ENCODE data around the gene NELL1. TPM values are rescaled to one million over a fixed set of nuclear protein-coding genes. Genes with fewer than 3 reads are reported as not detected.

NELL1 gene
- total and polyA plus RNA-seq, 2 experiments from 2014 or later: 1.6 TPM; not detected in 1

DNA sequence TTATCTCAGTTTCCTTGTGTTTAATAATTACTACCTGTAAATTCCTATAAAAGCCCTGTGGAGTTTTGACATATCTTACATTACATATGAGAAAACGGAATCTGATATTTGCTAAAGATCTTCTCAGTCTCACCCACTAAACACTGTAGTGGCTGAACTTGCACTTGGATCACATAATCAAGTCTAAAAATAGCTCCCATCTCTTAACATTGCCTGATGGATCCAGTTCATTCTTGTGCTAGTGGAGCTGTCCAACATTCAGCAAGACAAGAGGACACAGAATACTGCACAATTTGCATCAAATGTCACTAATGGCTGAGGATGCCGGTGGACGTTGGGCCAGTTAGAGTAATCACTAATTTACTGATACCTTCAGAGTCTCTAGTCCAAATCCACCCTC lies 953.6 kb downstream of the NELL1 start:
- H3F3A ChIP-seq (replicated peaks; ENCODE audit: low read depth): no peaks in the 10 kb centered on the region
- TF ChIP-seq, protein P1, sequence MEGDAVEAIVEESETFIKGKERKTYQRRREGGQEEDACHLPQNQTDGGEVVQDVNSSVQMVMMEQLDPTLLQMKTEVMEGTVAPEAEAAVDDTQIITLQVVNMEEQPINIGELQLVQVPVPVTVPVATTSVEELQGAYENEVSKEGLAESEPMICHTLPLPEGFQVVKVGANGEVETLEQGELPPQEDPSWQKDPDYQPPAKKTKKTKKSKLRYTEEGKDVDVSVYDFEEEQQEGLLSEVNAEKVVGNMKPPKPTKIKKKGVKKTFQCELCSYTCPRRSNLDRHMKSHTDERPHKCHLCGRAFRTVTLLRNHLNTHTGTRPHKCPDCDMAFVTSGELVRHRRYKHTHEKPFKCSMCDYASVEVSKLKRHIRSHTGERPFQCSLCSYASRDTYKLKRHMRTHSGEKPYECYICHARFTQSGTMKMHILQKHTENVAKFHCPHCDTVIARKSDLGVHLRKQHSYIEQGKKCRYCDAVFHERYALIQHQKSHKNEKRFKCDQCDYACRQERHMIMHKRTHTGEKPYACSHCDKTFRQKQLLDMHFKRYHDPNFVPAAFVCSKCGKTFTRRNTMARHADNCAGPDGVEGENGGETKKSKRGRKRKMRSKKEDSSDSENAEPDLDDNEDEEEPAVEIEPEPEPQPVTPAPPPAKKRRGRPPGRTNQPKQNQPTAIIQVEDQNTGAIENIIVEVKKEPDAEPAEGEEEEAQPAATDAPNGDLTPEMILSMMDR (conservative IDR thresholded peaks at IDR 0.05; ENCODE audit: low read depth in 2 of 2): no peak
- no peak for TF ChIP-seq NANOG (IDR thresholded peaks at IDR 0.05; ENCODE audit: borderline replicate concordance)
- TF ChIP-seq, protein P2, sequence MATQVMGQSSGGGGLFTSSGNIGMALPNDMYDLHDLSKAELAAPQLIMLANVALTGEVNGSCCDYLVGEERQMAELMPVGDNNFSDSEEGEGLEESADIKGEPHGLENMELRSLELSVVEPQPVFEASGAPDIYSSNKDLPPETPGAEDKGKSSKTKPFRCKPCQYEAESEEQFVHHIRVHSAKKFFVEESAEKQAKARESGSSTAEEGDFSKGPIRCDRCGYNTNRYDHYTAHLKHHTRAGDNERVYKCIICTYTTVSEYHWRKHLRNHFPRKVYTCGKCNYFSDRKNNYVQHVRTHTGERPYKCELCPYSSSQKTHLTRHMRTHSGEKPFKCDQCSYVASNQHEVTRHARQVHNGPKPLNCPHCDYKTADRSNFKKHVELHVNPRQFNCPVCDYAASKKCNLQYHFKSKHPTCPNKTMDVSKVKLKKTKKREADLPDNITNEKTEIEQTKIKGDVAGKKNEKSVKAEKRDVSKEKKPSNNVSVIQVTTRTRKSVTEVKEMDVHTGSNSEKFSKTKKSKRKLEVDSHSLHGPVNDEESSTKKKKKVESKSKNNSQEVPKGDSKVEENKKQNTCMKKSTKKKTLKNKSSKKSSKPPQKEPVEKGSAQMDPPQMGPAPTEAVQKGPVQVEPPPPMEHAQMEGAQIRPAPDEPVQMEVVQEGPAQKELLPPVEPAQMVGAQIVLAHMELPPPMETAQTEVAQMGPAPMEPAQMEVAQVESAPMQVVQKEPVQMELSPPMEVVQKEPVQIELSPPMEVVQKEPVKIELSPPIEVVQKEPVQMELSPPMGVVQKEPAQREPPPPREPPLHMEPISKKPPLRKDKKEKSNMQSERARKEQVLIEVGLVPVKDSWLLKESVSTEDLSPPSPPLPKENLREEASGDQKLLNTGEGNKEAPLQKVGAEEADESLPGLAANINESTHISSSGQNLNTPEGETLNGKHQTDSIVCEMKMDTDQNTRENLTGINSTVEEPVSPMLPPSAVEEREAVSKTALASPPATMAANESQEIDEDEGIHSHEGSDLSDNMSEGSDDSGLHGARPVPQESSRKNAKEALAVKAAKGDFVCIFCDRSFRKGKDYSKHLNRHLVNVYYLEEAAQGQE (IDR thresholded peaks at IDR 0.05; ENCODE audit: unreplicated experiment): peak; percentile 57
- TF ChIP-seq STAT1 (IDR thresholded peaks at IDR 0.05; ENCODE audit: unreplicated experiment): no peak
- TF ChIP-seq JUNB (IDR thresholded peaks at IDR 0.05; ENCODE audit: unreplicated experiment): no peak
- peaks cover 17% of the 10 kb centered on the region; the same call in 1 of the 2 replicates for H3K9me2 ChIP-seq (ENCODE audit: insufficient read depth)
- no peak for ATAC-seq
- H3K9me3 Mint-ChIP-seq: no peaks in the 10 kb centered on the region; the same call in 2 of the 3 replicates
- H3K36me3 ChIP-seq (ENCODE audit: insufficient read depth): no peaks in the 10 kb centered on the region
- H4K20me1 ChIP-seq (replicated peaks; ENCODE audit: insufficient read depth): no peaks in the 10 kb centered on the region
- H3K36me3 Mint-ChIP-seq (ENCODE audit: low read depth): no peaks in the 10 kb centered on the region
- no peaks in the 10 kb centered on the region for H3K27me3 Mint-ChIP-seq (ENCODE audit: insufficient read depth, low read depth, poor library complexity)
- H3K27ac ChIP-seq (ENCODE audit: low read depth): no peak overlapping the region
- no peaks in the 10 kb centered on the region for H3K27me3 ChIP-seq (ENCODE audit: insufficient read depth)
- no peak overlapping the region for H3K4me2 ChIP-seq
- no peak overlapping the region for H3K4me3 Mint-ChIP-seq
- no peak for DNase-seq (ENCODE audit: low spot score)
- H3K4me1 ChIP-seq (ENCODE audit: insufficient read depth): 0 out of 2 replicates have a peak, but pooled peaks cover 8% of the 10 kb centered on the region
- no peaks in the 10 kb centered on the region for H3K79me2 ChIP-seq (replicated peaks; ENCODE audit: insufficient read depth)
- no peak overlapping the region for H2AFZ ChIP-seq
- H3K27ac Mint-ChIP-seq: no peak overlapping the region
- H3K4me1 Mint-ChIP-seq: peaks cover 9% of the 10 kb centered on the region
- H3K4me3 ChIP-seq: no peak overlapping the region

Small RNA genes within 50 kb of the gene (small RNA-seq; reads per million reads assigned to genes)
- gene RNA5SP336 (ENCODE audit: low replicate concordance): 6.1 reads per million, percentile 94 among the genes with 10 or more reads in this experiment
- not detected for gene RNA5SP337 (ENCODE audit: low replicate concordance)

Other genes with a start within 250 kb of the NELL1 start
- not detected in 2 replicates for gene SLC6A5, start 70.0 kb upstream of the NELL1 start, total RNA-seq (2014; rRNA removed; shearing (Covaris generic))
- gene SLC6A5, start 70.0 kb upstream of the NELL1 start, polyA plus RNA-seq (2016; fragmentation: Nextera tagmentation; extraction: Ambion mirVana): not detected in 2 replicates

Data from GM23338 (cell line).